ENCODE results near the gene PRRG2. TPM values are rescaled to one million over a fixed set of nuclear protein-coding genes. Genes with fewer than 3 reads are reported as not detected.

Gene PRRG2
- total and polyA plus RNA-seq, 9 of the 15 experiments (the other 6 are each of a cell fraction or from before 2014, with no cell fraction given) = 0.06 to 1.1 (median 0.33) TPM

- TF ChIP-seq ZBTB40 (IDR thresholded peaks at IDR 0.05) (0 out of 2 replicates have a peak, but pooled peaks have one; percentile 20), ZBTB40 (CRISPR knock-in tag; IDR thresholded peaks at IDR 0.05) (no peak), U2AF2 (optimal IDR thresholded peaks at IDR 0.05; ENCODE audit: low read depth, low read length) (no peak), CCNT2 (IDR thresholded peaks at IDR 0.05; ENCODE audit: borderline replicate concordance, extremely low read depth, insufficient read length, low read depth, low read length) (peak; percentile 37), TFAP4 (CRISPR knock-in tag; IDR thresholded peaks at IDR 0.05; ENCODE audit: borderline replicate concordance) (peak; percentile 59), MYC (IDR thresholded peaks at IDR 0.05; ENCODE audit: low read depth, low read length) (peak; percentile 51), MYC (CRISPR knock-in tag; IDR thresholded peaks at IDR 0.05; ENCODE audit: borderline replicate concordance, low read depth) (no peak), TEAD1 (CRISPR knock-in tag; IDR thresholded peaks at IDR 0.05) (0 out of 4 replicates have a peak, but pooled peaks of 1 of the 2 experiments have one; percentile 44), EHMT2 (IDR thresholded peaks at IDR 0.05) (no peak), NR3C1 (CRISPR knock-in tag; IDR thresholded peaks at IDR 0.05) (peak; percentile 88; the same call in 1 of the 2 replicates), ETV6 (IDR thresholded peaks at IDR 0.05; ENCODE audit: borderline replicate concordance in 1 of 2, low read depth in 2 of 2, low read length in 1 of 2) (no peak), ETV6 (CRISPR knock-in tag; IDR thresholded peaks at IDR 0.05; ENCODE audit: borderline replicate concordance) (peak; percentile 85; the same call in 1 of the 2 replicates), ZNF263 (CRISPR knock-in tag; IDR thresholded peaks at IDR 0.05; ENCODE audit: borderline replicate concordance) (peak; percentile 78), PATZ1 (CRISPR knock-in tag; IDR thresholded peaks at IDR 0.05; ENCODE audit: borderline replicate concordance) (no peak)
These were observed 47.3 kb upstream of the PRRG2 start (continued) for GRCh38 chr19:49533551-49534488.
